NCI-H1694 treated with DMSO at 0.1 percent for 48 hours (cell line): ENCODE measurements around the gene DNM2.
"Not testable (repeated sequence)": the region's sequence is repeated elsewhere in the genome, so short reads cannot be mapped to it uniquely, and the experiment has no call there.

Experiments
- DNase-seq: peaks from one replicate; lab custom pipeline; 2025; lab: John Stamatoyannopoulos, UW

Gene DNM2

DNA sequence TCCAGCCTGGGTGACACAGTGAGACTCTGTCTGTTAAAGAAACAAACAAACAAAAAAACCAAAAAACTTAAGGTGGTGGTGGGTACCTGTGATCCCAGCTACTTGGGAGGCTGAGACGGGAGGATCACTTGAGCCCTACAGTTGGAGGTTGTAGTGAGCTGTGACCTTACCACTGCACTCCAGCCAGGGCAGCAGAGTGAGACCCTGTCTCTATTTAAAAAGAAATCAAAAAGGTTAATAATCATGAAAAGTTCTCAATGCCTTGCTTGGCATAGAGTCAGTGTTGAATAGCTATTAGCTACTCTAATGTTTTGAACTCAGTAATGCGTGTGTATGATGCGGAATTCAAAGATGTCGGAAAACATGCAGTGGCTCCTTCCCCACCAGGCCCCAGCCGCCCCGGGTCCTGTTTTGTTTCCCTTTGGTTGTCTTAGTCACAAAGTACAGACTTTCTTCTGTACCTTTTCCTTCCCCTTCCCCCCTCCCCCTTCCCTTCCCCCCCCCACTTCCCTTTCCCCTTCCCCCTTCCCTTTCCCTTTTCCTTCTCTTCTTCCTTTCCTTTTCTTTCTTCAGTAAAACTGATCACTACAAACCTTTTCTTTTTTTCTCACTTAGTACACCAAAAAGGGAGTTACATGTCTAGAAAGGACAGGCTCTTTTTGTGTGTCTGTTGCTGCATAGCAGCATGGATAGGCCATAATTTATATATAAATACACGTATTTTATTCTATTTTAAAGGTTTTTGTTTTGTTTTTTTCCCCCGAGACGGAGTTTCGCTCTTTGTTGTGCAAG, 35.2 kb downstream of the DNM2 start:
- no peak for DNase-seq

GRCh38 chr19:10756371-10756770, 38.5 kb downstream of the DNM2 start:
- no peak for DNase-seq

GRCh38 chr19:10756791-10757190, 38.9 kb downstream of the DNM2 start:
- no peak for DNase-seq

- not testable (repeated sequence) for DNase-seq
Observed at GRCh38 chr19:10758050-10758449, 40.2 kb downstream of the DNM2 start.

DNA sequence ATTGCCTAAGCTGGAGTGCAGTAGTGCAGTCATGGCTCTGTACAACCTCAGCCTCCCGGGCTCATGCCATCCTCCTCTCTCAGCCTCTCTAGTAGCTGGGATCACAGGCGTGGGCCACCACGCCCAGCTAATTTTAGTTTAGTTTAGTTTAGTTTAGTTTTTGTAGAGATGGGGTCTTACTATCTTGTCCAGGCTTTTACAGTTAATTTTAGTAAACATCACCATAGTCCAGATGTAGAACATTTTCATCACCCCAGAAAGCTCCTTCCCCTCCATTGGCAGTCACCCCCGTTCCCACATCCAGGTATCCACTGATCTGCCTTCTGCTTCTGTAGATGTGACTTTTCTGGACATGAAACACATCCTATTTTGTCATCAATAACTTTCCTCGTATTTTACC, 41.1 kb downstream of the DNM2 start:
- DNase-seq = no peak

GRCh38 chr19:10760273-10760944, 42.5 kb downstream of the DNM2 start:
- peak; percentile 71 for DNase-seq

DNA sequence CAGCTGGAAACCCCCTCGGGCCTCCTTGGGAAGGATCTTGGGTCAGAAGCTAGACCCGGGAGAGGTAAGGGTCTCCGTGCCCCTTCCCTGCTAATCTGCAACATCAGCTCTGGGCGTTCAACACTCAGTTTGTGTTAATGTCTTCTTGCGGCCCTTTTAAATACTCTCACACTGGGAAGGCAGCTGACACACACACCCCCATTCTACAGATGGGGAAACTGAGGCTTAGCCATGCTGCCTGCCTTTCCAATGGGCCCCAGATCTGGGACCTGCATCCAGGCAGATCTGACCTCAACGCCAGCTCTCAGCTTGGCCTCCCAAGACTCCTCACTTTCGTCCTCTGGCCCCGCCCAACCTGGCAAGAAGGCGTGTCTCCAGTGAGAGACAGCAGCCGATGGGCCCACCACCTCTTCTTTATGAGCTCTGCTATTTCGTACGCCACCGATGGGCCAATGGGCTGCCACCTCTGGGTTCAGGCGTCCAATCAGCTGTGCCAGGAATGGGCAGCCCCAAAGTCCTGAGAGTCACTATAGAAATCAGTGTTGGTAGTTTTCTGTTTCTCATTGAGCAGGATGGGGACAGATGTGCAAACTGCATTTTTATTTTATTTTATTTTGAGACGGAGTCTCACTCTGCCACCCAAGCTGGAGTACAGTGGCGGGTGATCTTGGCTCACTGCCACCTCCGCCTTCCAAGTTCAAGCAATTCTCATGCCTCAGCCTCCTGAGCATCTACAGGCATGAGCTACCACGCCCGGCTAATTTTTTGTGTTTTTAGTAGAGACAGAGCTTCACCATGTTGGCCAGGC, 43.8 kb downstream of the DNM2 start:
- DNase-seq = no peak

- DNase-seq = no peak
Observed at GRCh38 chr19:10762656-10763055, 44.8 kb downstream of the DNM2 start.

DNA sequence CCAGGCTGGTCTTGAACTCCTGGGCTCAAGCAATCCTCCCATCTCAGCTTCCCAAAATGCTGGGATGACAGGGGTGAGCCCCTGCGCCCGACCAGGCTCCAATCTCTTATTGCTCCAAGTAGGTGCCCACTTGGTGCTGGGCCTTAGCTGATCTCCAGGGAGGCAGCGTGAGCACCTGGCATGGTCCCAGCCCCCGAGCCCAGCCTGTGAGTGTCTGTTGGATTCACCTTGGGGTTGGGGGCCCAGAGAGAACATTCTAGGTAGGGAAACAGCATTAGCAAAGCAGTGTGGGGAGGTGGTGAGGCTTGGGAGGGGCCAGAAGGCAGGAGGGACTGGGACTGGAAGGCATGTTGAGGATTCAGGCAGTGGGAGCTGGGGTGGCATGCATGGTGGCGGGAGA, 45.5 kb downstream of the DNM2 start:
- no peak for DNase-seq

DNA sequence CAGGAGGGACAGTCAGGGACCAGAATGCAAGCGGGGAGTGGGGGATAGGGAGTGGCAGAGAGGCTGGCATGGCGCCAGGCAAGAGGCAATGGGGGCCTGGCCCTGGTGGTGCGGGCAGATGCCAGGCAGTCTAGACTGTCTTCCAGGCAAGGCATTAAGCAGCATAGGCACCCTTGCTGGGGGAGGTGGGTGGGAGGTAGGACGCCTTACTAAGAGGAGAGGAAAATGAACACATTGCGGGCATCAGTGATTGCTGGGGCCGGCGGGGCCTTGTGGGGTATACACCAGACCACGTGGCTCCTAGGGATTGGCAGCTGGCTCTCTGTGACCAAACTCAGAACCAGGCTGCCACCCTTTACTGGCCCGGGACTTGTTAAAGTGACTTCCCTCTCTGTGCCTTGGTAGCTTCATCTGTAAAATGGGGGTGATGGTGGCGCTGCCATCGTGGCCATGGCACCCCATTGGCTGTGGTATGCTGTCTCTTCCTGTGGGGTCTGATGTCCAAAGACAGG, 46.0 kb downstream of the DNM2 start:
- DNase-seq = no peak

DNA sequence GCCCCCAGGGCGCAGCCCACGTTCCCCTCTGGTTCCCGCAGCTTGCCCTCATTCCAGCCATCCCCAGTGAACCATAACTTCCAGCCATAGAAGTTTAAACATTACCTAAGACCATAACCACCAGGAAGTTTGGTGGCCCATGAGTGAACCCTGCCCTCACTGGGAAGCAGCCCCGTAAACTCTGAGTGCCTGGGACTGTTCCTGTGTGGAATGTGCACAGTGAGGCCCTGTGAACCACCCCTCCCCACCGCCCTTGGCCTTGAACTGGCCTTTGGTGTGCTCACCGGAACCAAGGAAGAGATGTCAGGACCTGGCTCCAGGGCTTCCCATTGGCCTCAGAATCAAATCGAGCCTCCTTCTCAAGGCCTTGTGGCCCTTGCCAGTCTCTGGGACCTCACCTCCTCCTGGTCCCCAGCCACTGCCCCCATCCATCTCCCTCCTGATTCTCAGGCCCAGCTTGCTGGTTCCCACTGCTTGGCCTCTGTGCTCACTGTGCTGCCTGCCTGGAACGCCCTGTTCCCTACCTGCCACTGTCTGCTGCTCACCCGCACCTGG, 46.5 kb downstream of the DNM2 start:
- DNase-seq = no peak

DNA sequence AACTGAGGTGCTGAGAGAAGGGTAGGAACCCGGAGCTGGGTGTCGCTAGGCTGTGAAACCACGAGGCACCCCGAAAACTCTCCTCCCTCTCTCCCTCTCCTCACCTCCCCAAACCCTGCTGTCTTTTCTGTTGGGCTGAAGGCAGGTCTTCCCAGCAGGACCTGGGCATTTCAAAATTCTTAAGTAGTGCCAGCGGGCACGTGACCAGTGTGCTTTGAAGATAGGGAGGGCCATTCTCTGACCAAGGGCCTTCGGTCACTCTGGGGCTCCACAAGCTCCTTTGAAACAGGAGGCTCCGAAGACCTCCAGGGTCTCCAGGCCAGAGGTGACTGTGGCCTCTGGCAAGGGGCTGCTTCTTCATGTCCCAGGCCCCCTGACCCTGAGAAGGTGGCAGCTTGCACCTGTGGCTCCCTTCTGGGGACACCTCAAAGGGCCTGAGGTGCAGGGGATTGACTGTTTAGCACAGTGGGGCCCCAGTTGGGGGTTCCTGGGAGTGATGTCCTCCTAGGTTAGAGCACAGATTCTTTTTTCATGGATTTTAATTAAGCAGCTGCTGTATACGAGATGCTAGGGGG, 48.3 kb downstream of the DNM2 start:
- no peak for DNase-seq

DNA sequence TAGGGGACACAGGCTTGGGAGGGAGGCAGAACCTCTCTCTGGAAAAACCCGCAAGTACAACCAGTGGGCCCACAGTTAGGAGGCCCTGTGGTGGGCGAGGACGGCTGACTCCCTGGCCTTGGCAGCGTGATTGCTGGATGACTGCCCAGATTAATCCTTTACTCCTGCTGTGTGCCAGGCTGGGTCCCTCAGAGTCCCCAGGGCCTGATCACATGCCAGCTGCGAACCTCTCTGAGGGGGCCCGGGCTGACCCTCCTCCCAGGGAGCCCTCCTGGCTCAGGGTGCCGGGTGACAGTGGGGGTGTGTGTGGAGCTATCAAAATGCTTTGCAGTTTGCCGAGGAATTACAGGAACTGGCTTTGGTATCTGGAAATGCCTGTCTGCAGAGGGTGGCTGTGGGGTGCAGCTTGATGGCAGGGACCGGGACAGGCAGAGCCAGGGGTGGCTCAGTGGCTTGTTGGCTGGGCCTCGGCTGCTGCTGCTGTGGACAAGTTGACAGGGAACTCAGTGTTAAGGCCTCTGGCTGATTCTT, 48.9 kb downstream of the DNM2 start:
- DNase-seq = peak; percentile 41

GRCh38 chr19:10767726-10768125, 49.8 kb downstream of the DNM2 start:
- DNase-seq = no peak

GRCh38 chr19:10768369-10768768, 50.5 kb downstream of the DNM2 start:
- no peak for DNase-seq

DNA sequence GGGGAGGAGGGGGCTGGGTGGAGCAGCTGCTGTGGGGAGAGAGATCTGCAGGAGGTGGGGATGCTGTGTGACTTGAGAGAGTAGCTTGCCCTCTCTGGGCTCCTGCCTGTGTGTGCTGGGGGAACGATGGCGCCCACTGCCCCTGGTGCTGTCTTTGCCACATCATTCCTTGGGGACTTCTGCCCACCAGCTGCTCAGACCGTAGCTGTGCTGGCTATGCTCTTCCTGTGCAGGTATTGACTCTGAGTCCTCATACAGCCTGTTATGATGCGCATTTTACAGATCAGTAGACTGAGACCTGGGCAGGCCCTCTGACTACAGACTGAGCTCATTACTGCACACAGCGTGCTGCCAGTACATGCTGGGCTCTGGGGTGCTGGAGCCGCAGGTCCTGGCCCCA, 51.1 kb downstream of the DNM2 start:
- no peak for DNase-seq

DNA sequence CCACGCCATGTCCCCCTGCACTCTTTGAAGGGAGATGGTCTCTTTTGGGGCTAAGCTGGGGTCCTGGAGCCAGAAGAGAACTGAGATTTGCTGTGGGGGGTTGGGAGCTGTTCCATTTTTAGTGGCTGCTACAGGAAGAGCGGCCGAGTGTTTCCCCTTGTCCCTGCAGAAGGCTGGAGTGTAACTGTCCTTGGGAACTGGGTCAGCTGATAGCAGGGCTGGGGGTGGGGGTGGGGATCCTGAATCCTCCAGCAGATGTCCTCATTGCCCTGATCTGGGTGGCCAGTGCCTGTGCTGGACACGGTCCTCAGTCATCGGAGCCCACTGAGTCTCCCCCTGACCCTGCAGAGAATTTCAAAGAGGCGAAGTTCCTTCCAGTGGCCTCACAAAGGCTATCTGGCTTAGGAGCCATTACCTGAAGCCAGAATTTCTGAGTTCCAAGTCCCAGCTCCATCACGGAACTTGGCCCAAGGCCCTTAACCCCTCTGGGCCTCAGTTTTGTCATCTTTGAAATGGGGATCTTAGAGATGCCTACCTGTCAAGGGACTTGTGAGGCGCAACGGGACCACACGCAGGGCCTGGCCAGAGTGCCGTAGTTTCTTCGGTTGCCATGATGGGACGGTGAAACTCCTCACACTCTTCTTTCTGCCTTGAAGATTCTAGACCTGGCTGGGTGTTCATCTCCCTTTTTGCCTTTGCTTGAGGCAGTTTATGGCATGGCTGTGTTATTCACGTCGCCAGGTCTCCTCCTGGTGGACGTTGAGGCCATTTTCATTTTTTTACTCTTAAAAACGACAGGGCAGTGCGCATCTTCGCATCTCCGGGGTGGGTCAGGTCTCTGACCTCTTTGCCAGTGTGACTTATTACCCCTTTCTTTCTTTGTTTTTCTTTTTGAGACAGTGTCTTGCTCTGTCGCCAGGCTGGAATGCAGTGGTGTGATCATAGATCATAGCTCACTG, 51.9 kb downstream of the DNM2 start:
- no peak for DNase-seq

GRCh38 chr19:10773969-10774368, 56.1 kb downstream of the DNM2 start:
- DNase-seq = no peak

DNA sequence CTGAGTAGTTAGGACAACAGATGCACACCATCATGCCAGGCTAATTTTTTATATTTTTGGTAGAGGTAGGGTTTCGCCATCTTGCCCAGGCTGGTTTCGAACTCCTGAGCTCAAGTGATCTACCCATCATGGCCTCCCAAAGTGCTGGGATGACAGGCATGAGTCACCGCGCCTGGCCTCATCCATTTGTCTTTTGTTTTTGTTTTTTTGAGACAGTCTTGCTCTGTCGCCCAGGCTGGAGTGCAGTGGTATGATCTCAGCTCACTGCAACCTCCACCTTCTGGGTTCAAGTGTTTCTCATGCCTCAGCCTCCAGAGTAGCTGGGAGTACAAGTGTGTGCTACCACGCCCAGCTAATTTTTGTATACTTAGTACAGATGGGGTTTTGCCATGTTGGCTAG, 57.0 kb downstream of the DNM2 start:
- no peak for DNase-seq

- no peak for DNase-seq
Observed at GRCh38 chr19:10776900-10777650, 59.2 kb downstream of the DNM2 start.
